Hepatocyte (in vitro differentiated cells): ENCODE measurements around the gene CACNB4. TPM values are rescaled to one million over a fixed set of nuclear protein-coding genes. Genes with fewer than 3 reads are reported as not detected.

Source experiments
- DNase-seq: peaks from one replicate; pipeline ENCODE4 v3.0.0-alpha.2; 2016; ENCODE audit warnings: low spot score
- H2AFZ ChIP-seq: fragments of 200-600 bp; sonication (generic); 2 replicates; pipeline ENCODE4 v1.6.0; 2016; ENCODE audit warnings: antibody characterized with exemption, mild to moderate bottlenecking
- H3K27ac ChIP-seq: fragments of 200-600 bp; sonication (generic); 2 replicates; pipeline ENCODE4 v1.5.1; 2016; ENCODE audit warnings: mild to moderate bottlenecking
- H3K27me3 ChIP-seq: fragments of 200-600 bp; sonication (generic); 2 replicates; pipeline ENCODE4 v1.6.1; 2016
- H3K36me3 ChIP-seq: fragments of 200-600 bp; sonication (generic); replicated peaks from 2 replicates; pipeline ENCODE4 v1.5.1; 2016; ENCODE audit warnings: low read depth; ENCODE audit not compliant: insufficient read depth
- H3K4me1 ChIP-seq: fragments of 200-600 bp; sonication (generic); 2 replicates; pipeline ENCODE4 v1.5.1; 2016; ENCODE audit warnings: mild to moderate bottlenecking, moderate library complexity; ENCODE audit not compliant: insufficient read depth
- H3K4me2 ChIP-seq: fragments of 200-600 bp; sonication (generic); 2 replicates; pipeline ENCODE4 v1.6.0; 2016
- H3K4me3 ChIP-seq: fragments of 200-600 bp; sonication (generic); 2 replicates; pipeline ENCODE4 v1.5.1; 2016; ENCODE audit warnings: mild to moderate bottlenecking
- H3K79me2 ChIP-seq: fragments of 200-600 bp; sonication (generic); 2 replicates; pipeline ENCODE4 v1.6.0; 2017; ENCODE audit warnings: mild to moderate bottlenecking
- H3K9me2 ChIP-seq: fragments of 200-600 bp; sonication (generic); replicated peaks from 2 replicates; pipeline ENCODE4 v1.6.0; 2017; ENCODE audit warnings: mild to moderate bottlenecking; ENCODE audit not compliant: insufficient read depth
- H3K9me3 ChIP-seq: fragments of 200-600 bp; sonication (generic); 2 replicates; pipeline ENCODE4 v1.5.1; 2016; ENCODE audit warnings: low read depth, mild to moderate bottlenecking
- H4K20me1 ChIP-seq: fragments of 200-600 bp; sonication (generic); 2 replicates; pipeline ENCODE4 v1.6.0; 2016; ENCODE audit warnings: mild to moderate bottlenecking; ENCODE audit not compliant: insufficient read depth, poor library complexity, severe bottlenecking
- CTCF ChIP-seq: fragments of 200-600 bp; sonication (generic); IDR thresholded peaks from 2 replicates; pipeline ENCODE4 v1.5.1; 2016; ENCODE audit warnings: antibody characterized with exemption, mild to moderate bottlenecking; ENCODE audit not compliant: poor library complexity
- EZH2 ChIP-seq: fragments of 200-600 bp; sonication (generic); IDR thresholded peaks from 2 replicates; pipeline ENCODE4 v1.6.1; 2016; ENCODE audit warnings: antibody characterized with exemption, mild to moderate bottlenecking, borderline replicate concordance
- EZH2phosphoT487 ChIP-seq: fragments of 200-600 bp; sonication (generic); IDR thresholded peaks from one replicate; pipeline ENCODE4 v1.6.1; 2018; ENCODE audit warnings: antibody characterized with exemption, mild to moderate bottlenecking, low read depth, moderate library complexity; ENCODE audit not compliant: unreplicated experiment, severe bottlenecking
- WGBS: methylation state at CpG from one replicate; pipeline ENCODE4 v1.1.6; 2016; ENCODE audit warnings: low lambda C conversion rate; ENCODE audit errors: missing lambda C conversion rate; 5-methylcytosine and 5-hydroxymethylcytosine counted together
- polyA plus RNA-seq: library from polyadenylated mRNA; unstranded; fragments of >200 nt; fragmentation: Nextera tagmentation; extraction: Ambion mirVana; gene quantifications from 2 replicates; pipeline ENCODE4 v1.2.1, GENCODE V29; 2016
- total RNA-seq: library from RNA; depleted of rRNA; stranded (reverse); fragments of >200 nt; gene quantifications from 2 replicates; pipeline ENCODE4 v1.2.3, GENCODE V29; 2014

The CACNB4 gene
- total and polyA plus RNA-seq, 2 experiments from 2014 or later = 0.85 to 4.0 TPM

- Histone ChIP-seq H3K79me2 (no peaks in the 10 kb centered on the region), H3K36me3 (no peaks in the 10 kb centered on the region), H3K27me3 (no peaks in the 10 kb centered on the region), H4K20me1 (no peaks in the 10 kb centered on the region), H3K4me1 (peaks cover 3% of the 10 kb centered on the region), H3K4me2 (no peak overlapping the region), H2AFZ (no peak overlapping the region), H3K9me2 (no peaks in the 10 kb centered on the region), H3K27ac (no peak overlapping the region), H3K4me3 (no peak overlapping the region), H3K9me3 (no peaks in the 10 kb centered on the region)
- DNase-seq = no peak
- WGBS = 90% methylated on average over 8 of the region's 8 CpGs
- no peak for TF ChIP-seq EZH2phosphoT487
- no peak for TF ChIP-seq CTCF
- no peak for TF ChIP-seq EZH2
These were observed 126.4 kb downstream of the CACNB4 start for GRCh38 chr2:151972241-151973012.

- Histone ChIP-seq H4K20me1 (no peaks in the 10 kb centered on the region), H3K4me3 (no peak overlapping the region), H3K36me3 (no peaks in the 10 kb centered on the region), H3K79me2 (no peaks in the 10 kb centered on the region), H3K4me1 (peaks cover 3% of the 10 kb centered on the region), H3K4me2 (no peak overlapping the region), H3K9me2 (no peaks in the 10 kb centered on the region), H3K27me3 (no peaks in the 10 kb centered on the region), H2AFZ (no peak overlapping the region), H3K9me3 (no peaks in the 10 kb centered on the region), H3K27ac (no peak overlapping the region)
- TF ChIP-seq EZH2 (no peak), CTCF (no peak), EZH2phosphoT487 (no peak)
- WGBS = 92% methylated on average over 13 of the region's 13 CpGs
- no peak for DNase-seq
These were observed 127.4 kb downstream of the CACNB4 start for GRCh38 chr2:151971301-151972051.

- DNase-seq = no peak
- Histone ChIP-seq H2AFZ (no peak overlapping the region), H3K79me2 (no peaks in the 10 kb centered on the region), H3K4me3 (no peak overlapping the region), H3K9me2 (no peaks in the 10 kb centered on the region), H3K27me3 (no peaks in the 10 kb centered on the region), H3K27ac (no peak overlapping the region), H4K20me1 (no peaks in the 10 kb centered on the region), H3K36me3 (no peaks in the 10 kb centered on the region), H3K4me2 (no peak overlapping the region), H3K9me3 (no peaks in the 10 kb centered on the region), H3K4me1 (no peaks in the 10 kb centered on the region)
- TF ChIP-seq EZH2phosphoT487 (no peak), CTCF (no peak)
- 93% methylated on average over 4 of the region's 4 CpGs for WGBS
These were observed 129.9 kb downstream of the CACNB4 start for GRCh38 chr2:151968770-151969470.
